GM13977 (cell line): ENCODE data around the gene CLDN9.

Experiments used
- DNase-seq: peaks from one replicate; pipeline ENCODE4 v3.0.0; 2012; ENCODE audit warnings: low spot score
- in situ Hi-C: fragments of 300-500 bp; cut with MboI; formaldehyde crosslinking; loops from one replicate; pipeline ENCODE4 v1.12.0; 2022; ENCODE audit warnings: low sequenced_read_pairs, low pct_unique_long_range_greater_than_20kb, mixed read lengths, inconsistent platforms; ENCODE audit not compliant: unreplicated experiment
- TF ChIP-seq, protein P1 (sequence below): IDR thresholded peaks from 2 replicates; pipeline ENCODE4 v1.5.1; 2012; ENCODE audit warnings: mild to moderate bottlenecking, control low read depth; ENCODE audit not compliant: insufficient read depth; ENCODE audit errors: extremely low read depth, missing control alignments

CLDN9 gene

DNA sequence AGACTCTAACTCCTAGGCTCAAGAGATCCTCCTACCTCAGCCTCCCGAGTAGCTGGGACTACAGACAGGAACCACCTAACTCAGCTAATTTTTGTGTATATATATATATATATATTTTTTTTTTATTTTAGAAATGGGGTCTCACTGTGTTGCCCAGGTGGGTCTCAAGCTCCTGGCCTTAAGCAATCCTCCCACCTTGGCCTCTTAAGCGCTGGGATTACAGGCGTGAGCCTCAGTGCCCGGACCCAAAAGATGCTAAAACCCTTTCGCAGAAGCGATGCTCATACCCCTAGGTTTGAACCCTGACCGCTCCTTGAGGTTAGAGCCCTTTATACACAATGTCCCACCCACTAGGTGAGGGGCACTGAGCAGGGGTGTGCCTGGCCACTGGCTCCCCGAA is 2.2 kb upstream of the CLDN9 start:
- TF ChIP-seq, protein P1, sequence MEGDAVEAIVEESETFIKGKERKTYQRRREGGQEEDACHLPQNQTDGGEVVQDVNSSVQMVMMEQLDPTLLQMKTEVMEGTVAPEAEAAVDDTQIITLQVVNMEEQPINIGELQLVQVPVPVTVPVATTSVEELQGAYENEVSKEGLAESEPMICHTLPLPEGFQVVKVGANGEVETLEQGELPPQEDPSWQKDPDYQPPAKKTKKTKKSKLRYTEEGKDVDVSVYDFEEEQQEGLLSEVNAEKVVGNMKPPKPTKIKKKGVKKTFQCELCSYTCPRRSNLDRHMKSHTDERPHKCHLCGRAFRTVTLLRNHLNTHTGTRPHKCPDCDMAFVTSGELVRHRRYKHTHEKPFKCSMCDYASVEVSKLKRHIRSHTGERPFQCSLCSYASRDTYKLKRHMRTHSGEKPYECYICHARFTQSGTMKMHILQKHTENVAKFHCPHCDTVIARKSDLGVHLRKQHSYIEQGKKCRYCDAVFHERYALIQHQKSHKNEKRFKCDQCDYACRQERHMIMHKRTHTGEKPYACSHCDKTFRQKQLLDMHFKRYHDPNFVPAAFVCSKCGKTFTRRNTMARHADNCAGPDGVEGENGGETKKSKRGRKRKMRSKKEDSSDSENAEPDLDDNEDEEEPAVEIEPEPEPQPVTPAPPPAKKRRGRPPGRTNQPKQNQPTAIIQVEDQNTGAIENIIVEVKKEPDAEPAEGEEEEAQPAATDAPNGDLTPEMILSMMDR: no peak
- no peak for DNase-seq
- in situ Hi-C loops: no loop called here

DNA sequence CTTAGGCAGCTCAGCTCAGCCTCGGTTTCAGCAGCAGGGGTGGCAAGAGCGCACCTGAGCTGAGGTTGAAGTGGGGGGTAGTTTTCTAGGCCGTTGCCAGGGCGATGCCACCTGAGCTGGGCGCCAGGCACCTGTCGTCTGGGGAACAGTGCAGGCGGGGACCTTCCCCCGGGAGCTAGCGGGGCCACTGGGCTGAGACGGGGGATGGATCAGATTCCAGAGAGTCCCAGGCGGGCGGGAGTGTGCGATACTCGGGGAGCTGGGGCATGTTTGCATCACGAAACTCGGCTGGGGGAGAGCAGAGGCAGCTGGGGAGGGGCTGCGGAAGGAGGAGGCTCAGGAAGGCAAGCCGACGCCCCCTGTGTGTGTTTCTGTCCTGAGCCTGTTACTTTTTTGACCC is 477 bp upstream of the CLDN9 start:
- no peak for DNase-seq
- TF ChIP-seq, protein P1: no peak
- in situ Hi-C loops: no loop called here

DNA sequence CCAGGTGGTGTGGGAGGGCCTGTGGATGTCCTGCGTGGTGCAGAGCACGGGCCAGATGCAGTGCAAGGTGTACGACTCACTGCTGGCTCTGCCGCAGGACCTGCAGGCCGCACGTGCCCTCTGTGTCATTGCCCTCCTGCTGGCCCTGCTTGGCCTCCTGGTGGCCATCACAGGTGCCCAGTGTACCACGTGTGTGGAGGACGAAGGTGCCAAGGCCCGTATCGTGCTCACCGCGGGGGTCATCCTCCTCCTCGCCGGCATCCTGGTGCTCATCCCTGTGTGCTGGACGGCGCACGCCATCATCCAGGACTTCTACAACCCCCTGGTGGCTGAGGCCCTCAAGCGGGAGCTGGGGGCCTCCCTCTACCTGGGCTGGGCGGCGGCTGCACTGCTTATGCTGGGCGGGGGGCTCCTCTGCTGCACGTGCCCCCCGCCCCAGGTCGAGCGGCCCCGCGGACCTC is 798 bp downstream of the CLDN9 start:
- no peak for DNase-seq
- TF ChIP-seq, protein P1: no peak
- in situ Hi-C loops: no loop called here

DNA sequence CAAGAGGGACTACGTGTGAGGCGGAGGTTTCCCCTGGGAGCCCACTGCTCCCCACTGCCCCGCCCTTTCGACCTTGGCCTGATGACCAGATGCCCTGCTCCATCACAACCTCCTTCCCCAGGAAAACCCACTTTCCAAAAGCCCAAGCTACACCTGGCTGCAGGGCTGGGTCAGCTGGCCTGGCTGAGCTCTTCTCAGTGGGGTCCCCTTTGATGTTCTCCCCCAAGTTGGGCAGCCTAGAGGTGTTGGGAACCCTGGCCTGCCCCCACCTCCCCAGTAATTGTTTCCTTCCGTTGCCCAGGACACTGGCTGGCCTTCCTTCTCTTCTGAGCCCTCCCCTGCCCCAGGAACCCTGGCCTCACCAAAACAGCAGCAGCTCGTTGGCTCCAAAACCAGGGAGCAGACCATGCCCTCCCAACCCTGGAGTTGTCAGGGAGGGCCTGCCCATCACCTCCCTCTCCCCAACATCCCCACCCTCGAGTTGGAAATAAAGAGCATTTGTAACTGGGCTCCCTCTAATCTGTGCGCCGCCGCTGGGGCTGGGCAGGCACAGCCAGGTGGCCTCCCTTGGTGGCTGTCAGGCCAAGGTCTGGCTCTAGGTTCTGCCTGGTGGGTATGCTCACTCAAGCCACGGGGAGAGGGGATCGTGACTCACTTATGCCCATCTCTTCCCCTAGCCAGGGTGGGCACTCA is 1.4 kb downstream of the CLDN9 start:
- in situ Hi-C loops: no loop called here
- TF ChIP-seq, protein P1: no peak
- DNase-seq: no peak

DNA sequence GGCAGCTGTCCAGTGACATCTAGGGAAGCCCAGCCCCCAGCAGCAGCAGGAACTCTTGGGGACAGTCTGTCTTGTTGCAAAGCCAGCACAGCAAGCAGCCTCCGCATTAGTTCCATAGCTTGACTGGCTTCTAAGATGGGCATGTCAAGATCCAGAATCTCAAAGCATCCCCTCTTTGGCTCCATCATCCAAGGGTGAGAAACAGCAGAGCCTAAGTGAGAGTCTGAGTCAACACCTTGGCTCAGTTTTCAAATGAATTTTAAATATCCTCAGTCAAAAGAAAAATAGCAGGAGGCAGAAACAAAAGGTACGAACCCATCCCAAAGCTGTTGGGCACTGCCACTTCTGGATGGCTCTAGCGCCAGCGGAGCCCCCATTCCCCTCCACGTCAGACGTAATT is 2.2 kb downstream of the CLDN9 start:
- in situ Hi-C loops: no loop called here
- DNase-seq: no peak
- TF ChIP-seq, protein P1: no peak

DNA sequence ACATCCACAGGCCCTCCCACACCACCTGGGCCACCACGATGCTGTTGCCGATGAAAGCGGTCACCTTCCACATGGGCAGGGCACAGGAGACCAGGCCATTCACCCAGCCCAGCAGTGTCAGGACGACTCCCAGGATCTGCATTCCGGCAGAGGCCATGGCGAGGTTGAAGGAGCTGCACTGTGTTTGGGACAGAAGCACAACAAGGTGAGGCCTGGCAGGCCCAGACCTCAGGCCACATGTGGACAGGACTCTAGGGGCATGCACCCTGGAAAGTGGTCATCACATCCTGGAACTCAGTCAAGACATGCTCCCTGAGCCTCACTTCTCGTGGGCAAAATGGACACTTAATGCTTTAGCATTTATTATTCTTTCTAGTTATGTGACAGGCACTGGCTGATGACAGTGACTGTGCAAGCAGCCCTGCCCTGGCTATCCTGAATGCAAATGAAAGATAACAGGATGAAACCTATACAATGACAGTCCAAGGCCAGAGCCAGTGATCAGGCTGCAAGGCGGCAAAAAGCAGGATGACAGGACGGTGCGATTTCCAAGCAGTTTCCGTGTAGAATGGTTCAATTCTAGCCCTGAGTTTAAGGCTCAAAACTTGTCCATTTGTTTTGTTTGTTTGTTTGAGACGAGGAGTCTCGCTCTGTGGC is 3.3 kb downstream of the CLDN9 start:
- no peak for DNase-seq
- TF ChIP-seq, protein P1: no peak
- in situ Hi-C loops: no loop called here
